ENCODE data around the gene PRUNE2.
"Not testable (repeated sequence)": the region's sequence is repeated elsewhere in the genome, so short reads cannot be mapped to it uniquely, and the experiment has no call there.

Gene PRUNE2

GRCh38 chr9:76905791-76906646 is at the start of gene PRUNE2:
Gene PRUNE2, minus strand, starts transcription at chr9:76906114. Its CDS starts 151 bp downstream, at chr9:76905963.
- no peak for DNase-seq (ENCODE audit: low read depth in 2 of 2)

- DNase-seq (ENCODE audit: low read depth in 2 of 2) = not testable (repeated sequence)
Observed at GRCh38 chr9:76955406-76955805, 49.5 kb upstream of the PRUNE2 start.

GRCh38 chr9:76949865-76950264 is 44.0 kb upstream of the PRUNE2 start:
- no peak for DNase-seq (ENCODE audit: low read depth in 2 of 2)

- DNase-seq (ENCODE audit: low read depth in 2 of 2) = no peak
Observed at GRCh38 chr9:76944011-76944410, 38.1 kb upstream of the PRUNE2 start.

GRCh38 chr9:76943054-76943453 is 37.1 kb upstream of the PRUNE2 start:
- no peak for DNase-seq (ENCODE audit: low read depth in 2 of 2)

GRCh38 chr9:76932757-76933156 is 26.8 kb upstream of the PRUNE2 start:
- DNase-seq (ENCODE audit: low read depth in 2 of 2) = no peak

- no peak for DNase-seq (ENCODE audit: low read depth in 2 of 2)
Observed at GRCh38 chr9:76932265-76932664, 26.4 kb upstream of the PRUNE2 start.

- no peak for DNase-seq (ENCODE audit: low read depth in 2 of 2)
Observed at GRCh38 chr9:76927540-76928240, 21.8 kb upstream of the PRUNE2 start.

- no peak for DNase-seq (ENCODE audit: low read depth in 2 of 2)
Observed at GRCh38 chr9:76926846-76927245, 20.9 kb upstream of the PRUNE2 start.

GRCh38 chr9:76926324-76926741 is 20.4 kb upstream of the PRUNE2 start:
- no peak for DNase-seq (ENCODE audit: low read depth in 2 of 2)

GRCh38 chr9:76921165-76921564 is 15.3 kb upstream of the PRUNE2 start:
- no peak for DNase-seq (ENCODE audit: low read depth in 2 of 2)

GRCh38 chr9:76917299-76917698 is 11.4 kb upstream of the PRUNE2 start:
- no peak for DNase-seq (ENCODE audit: low read depth in 2 of 2)

GRCh38 chr9:76916231-76916630 is 10.3 kb upstream of the PRUNE2 start:
- DNase-seq (ENCODE audit: low read depth in 2 of 2) = no peak

- no peak for DNase-seq (ENCODE audit: low read depth in 2 of 2)
Observed at GRCh38 chr9:76913467-76913866, 7.6 kb upstream of the PRUNE2 start.

GRCh38 chr9:76912636-76913275 is 6.8 kb upstream of the PRUNE2 start:
- DNase-seq (ENCODE audit: low read depth in 2 of 2) = no peak

GRCh38 chr9:76911971-76912370 is 6.1 kb upstream of the PRUNE2 start:
- DNase-seq (ENCODE audit: low read depth in 2 of 2) = no peak

GRCh38 chr9:76910861-76911260 is 4.9 kb upstream of the PRUNE2 start:
- no peak for DNase-seq (ENCODE audit: low read depth in 2 of 2)

- no peak for DNase-seq (ENCODE audit: low read depth in 2 of 2)
Observed at GRCh38 chr9:76906647-76906975, 697 bp upstream of the PRUNE2 start.

GRCh38 chr9:76904661-76905457 is 1.1 kb downstream of the PRUNE2 start:
- no peak for DNase-seq (ENCODE audit: low read depth in 2 of 2)

GRCh38 chr9:76902395-76902794 is 3.5 kb downstream of the PRUNE2 start:
- DNase-seq (ENCODE audit: low read depth in 2 of 2) = no peak

- no peak for DNase-seq (ENCODE audit: low read depth in 2 of 2)
Observed at GRCh38 chr9:76901801-76902200, 4.1 kb downstream of the PRUNE2 start.

GRCh38 chr9:76900884-76901440 is 5.0 kb downstream of the PRUNE2 start:
- DNase-seq (ENCODE audit: low read depth in 2 of 2) = no peak
